Measurements from ENCODE around the gene DNAH17. TPM values are rescaled to one million over a fixed set of nuclear protein-coding genes. Genes with fewer than 3 reads are reported as not detected.

Gene DNAH17
- total and polyA plus RNA-seq, 4 experiments from 2014 or later: 0.49 to 1.0 (median 0.78) TPM; not detected in 1

- no peaks in the 10 kb centered on the region for H3K36me3 Mint-ChIP-seq
- intact Hi-C loops (cut with micrococcal nuclease): no loop called here
- Histone ChIP-seq H3K27ac (ENCODE audit: low read depth, low read length) (no peak overlapping the region), H3K4me1 (ENCODE audit: insufficient read depth, low read length) (peaks cover 11% of the 10 kb centered on the region), H3K4me3 (ENCODE audit: low read length in 2 of 2) (no peak overlapping the region), H3K9me3 (ENCODE audit: control insufficient read depth in 1 of 2, low read length in 2 of 2) (no peaks in the 10 kb centered on the region), H3K36me3 (ENCODE audit: insufficient read depth, low read length) (no peaks in the 10 kb centered on the region), H3K27me3 (ENCODE audit: insufficient read depth, low read length) (peaks cover 3% of the 10 kb centered on the region)
- peak in 3 of 5 donors; percentile 19 to 40 (median 23) for DNase-seq
- peak overlapping the region in 3 of 8 donors; percentile 16 to 29 (median 18) for H3K4me3 Mint-ChIP-seq
- CTCF ChIA-PET (ENCODE audit: partially characterized antibody): no interaction called here
- H3K4me1 Mint-ChIP-seq: peaks cover 7 to 13% (median 11%) of the 10 kb centered on the region in 4 donors
- H3K27me3 Mint-ChIP-seq: peaks cover 3 to 9% of the 10 kb centered on the region in 2 donors
- H3K9me3 Mint-ChIP-seq: no peaks in the 10 kb centered on the region
- POLR2A ChIA-PET (ENCODE audit: partially characterized antibody): no interaction called here
- H3K27ac Mint-ChIP-seq: peak overlapping the region in 2 of 7 donors; percentile 1 to 29
These were observed 102.5 kb downstream of the DNAH17 start for GRCh38 chr17:78474614-78475146.

- Histone ChIP-seq H3K4me3 (ENCODE audit: low read length in 2 of 2) (no peak overlapping the region), H3K36me3 (ENCODE audit: insufficient read depth, low read length) (no peaks in the 10 kb centered on the region), H3K4me1 (ENCODE audit: insufficient read depth, low read length) (peaks cover 11% of the 10 kb centered on the region), H3K27ac (ENCODE audit: low read depth, low read length) (no peak overlapping the region), H3K27me3 (ENCODE audit: insufficient read depth, low read length) (peaks cover 3% of the 10 kb centered on the region), H3K9me3 (ENCODE audit: control insufficient read depth in 1 of 2, low read length in 2 of 2) (no peaks in the 10 kb centered on the region)
- no peak overlapping the region for H3K27ac Mint-ChIP-seq
- peak overlapping the region in 1 of 8 donors; percentile 18 for H3K4me3 Mint-ChIP-seq
- intact Hi-C loops (cut with micrococcal nuclease): no loop called here
- no peaks in the 10 kb centered on the region for H3K9me3 Mint-ChIP-seq
- CTCF ChIA-PET (ENCODE audit: partially characterized antibody): no interaction called here
- no peaks in the 10 kb centered on the region for H3K36me3 Mint-ChIP-seq
- no peak for DNase-seq
- POLR2A ChIA-PET (ENCODE audit: partially characterized antibody): no interaction called here
- peaks cover 7 to 13% (median 11%) of the 10 kb centered on the region in 4 donors for H3K4me1 Mint-ChIP-seq
- peaks cover 3 to 9% of the 10 kb centered on the region in 2 donors for H3K27me3 Mint-ChIP-seq
These were observed 103.1 kb downstream of the DNAH17 start for GRCh38 chr17:78473951-78474613.

GRCh38 chr17:78472035-78472905 lies 104.9 kb downstream of the DNAH17 start:
- POLR2A ChIA-PET (ENCODE audit: partially characterized antibody): no interaction called here
- Histone ChIP-seq H3K27me3 (ENCODE audit: insufficient read depth, low read length) (peaks cover 3% of the 10 kb centered on the region), H3K9me3 (ENCODE audit: control insufficient read depth in 1 of 2, low read length in 2 of 2) (no peaks in the 10 kb centered on the region), H3K27ac (ENCODE audit: low read depth, low read length) (no peak overlapping the region), H3K4me1 (ENCODE audit: insufficient read depth, low read length) (peaks cover 11% of the 10 kb centered on the region), H3K4me3 (ENCODE audit: low read length in 2 of 2) (no peak overlapping the region), H3K36me3 (ENCODE audit: insufficient read depth, low read length) (no peaks in the 10 kb centered on the region)
- peaks cover 7 to 13% (median 11%) of the 10 kb centered on the region in 4 donors for H3K4me1 Mint-ChIP-seq
- peaks cover 3 to 9% of the 10 kb centered on the region in 2 donors for H3K27me3 Mint-ChIP-seq
- H3K27ac Mint-ChIP-seq: no peak overlapping the region
- CTCF ChIA-PET (ENCODE audit: partially characterized antibody): no interaction called here
- DNase-seq: no peak
- no peaks in the 10 kb centered on the region for H3K9me3 Mint-ChIP-seq
- peak overlapping the region in 1 of 8 donors; percentile 30 for H3K4me3 Mint-ChIP-seq
- H3K36me3 Mint-ChIP-seq: no peaks in the 10 kb centered on the region
- intact Hi-C loops (cut with micrococcal nuclease): no loop called here

- ChIA-PET CTCF (ENCODE audit: partially characterized antibody) (no interaction called here), POLR2A (ENCODE audit: partially characterized antibody) (no interaction called here)
- H3K27me3 ChIP-seq (ENCODE audit: insufficient read depth, low read length): peaks cover 3% of the 10 kb centered on the region
- H3K36me3 ChIP-seq (ENCODE audit: insufficient read depth, low read length): no peaks in the 10 kb centered on the region
- no peaks in the 10 kb centered on the region for H3K9me3 ChIP-seq (ENCODE audit: control insufficient read depth in 1 of 2, low read length in 2 of 2)
- no peaks in the 10 kb centered on the region for H3K9me3 Mint-ChIP-seq
- H3K36me3 Mint-ChIP-seq: no peaks in the 10 kb centered on the region
- H3K27me3 Mint-ChIP-seq: peaks cover 3 to 9% of the 10 kb centered on the region in 2 donors
- no peak overlapping the region for H3K27ac Mint-ChIP-seq
- peaks cover 11% of the 10 kb centered on the region for H3K4me1 ChIP-seq (ENCODE audit: insufficient read depth, low read length)
- H3K27ac ChIP-seq (ENCODE audit: low read depth, low read length): no peak overlapping the region
- no peak for DNase-seq
- intact Hi-C loops (cut with micrococcal nuclease): no loop called here
- no peak overlapping the region for H3K4me3 Mint-ChIP-seq
- H3K4me3 ChIP-seq (ENCODE audit: low read length in 2 of 2): no peak overlapping the region
- peaks cover 7 to 13% (median 11%) of the 10 kb centered on the region in 4 donors for H3K4me1 Mint-ChIP-seq
These were observed 105.6 kb downstream of the DNAH17 start for GRCh38 chr17:78471635-78472034.

GRCh38 chr17:78469443-78469842 lies 107.8 kb downstream of the DNAH17 start:
- Mint-ChIP-seq H3K4me3 (no peak overlapping the region), H3K36me3 (no peaks in the 10 kb centered on the region), H3K27me3 (peaks cover 3 to 6% of the 10 kb centered on the region in 2 donors), H3K27ac (no peak overlapping the region), H3K4me1 (peaks cover 1 to 3% (median 2%) of the 10 kb centered on the region in 4 donors), H3K9me3 (no peaks in the 10 kb centered on the region)
- H3K9me3 ChIP-seq (ENCODE audit: control insufficient read depth in 1 of 2, low read length in 2 of 2): no peaks in the 10 kb centered on the region
- no peaks in the 10 kb centered on the region for H3K36me3 ChIP-seq (ENCODE audit: insufficient read depth, low read length)
- no peak for DNase-seq
- H3K27ac ChIP-seq (ENCODE audit: low read depth, low read length): no peak overlapping the region
- H3K4me1 ChIP-seq (ENCODE audit: insufficient read depth, low read length): peaks cover 2% of the 10 kb centered on the region
- peaks cover 3% of the 10 kb centered on the region for H3K27me3 ChIP-seq (ENCODE audit: insufficient read depth, low read length)
- POLR2A ChIA-PET (ENCODE audit: partially characterized antibody): no interaction called here
- intact Hi-C loops (cut with micrococcal nuclease): no loop called here
- CTCF ChIA-PET (ENCODE audit: partially characterized antibody): no interaction called here
- no peak overlapping the region for H3K4me3 ChIP-seq (ENCODE audit: low read length in 2 of 2)

GRCh38 chr17:78468366-78468765 lies 108.8 kb downstream of the DNAH17 start:
- Histone ChIP-seq H3K4me3 (ENCODE audit: low read length in 2 of 2) (no peak overlapping the region), H3K36me3 (ENCODE audit: insufficient read depth, low read length) (no peaks in the 10 kb centered on the region), H3K4me1 (ENCODE audit: insufficient read depth, low read length) (no peaks in the 10 kb centered on the region), H3K27me3 (ENCODE audit: insufficient read depth, low read length) (peaks cover 3% of the 10 kb centered on the region), H3K27ac (ENCODE audit: low read depth, low read length) (no peak overlapping the region), H3K9me3 (ENCODE audit: control insufficient read depth in 1 of 2, low read length in 2 of 2) (no peaks in the 10 kb centered on the region)
- ChIA-PET POLR2A (ENCODE audit: partially characterized antibody) (no interaction called here), CTCF (ENCODE audit: partially characterized antibody) (no interaction called here)
- DNase-seq: no peak
- H3K9me3 Mint-ChIP-seq: no peaks in the 10 kb centered on the region
- H3K4me3 Mint-ChIP-seq: no peak overlapping the region
- intact Hi-C loops (cut with micrococcal nuclease): no loop called here
- no peak overlapping the region for H3K27ac Mint-ChIP-seq
- H3K36me3 Mint-ChIP-seq: no peaks in the 10 kb centered on the region
- peaks cover 0 to 3% (median 0%) of the 10 kb centered on the region in 4 donors for H3K4me1 Mint-ChIP-seq
- peaks cover 3 to 6% of the 10 kb centered on the region in 2 donors for H3K27me3 Mint-ChIP-seq
